ENCODE results near the gene ALPI.

ALPI gene

GRCh38 chr2:232477751-232478510 is 22.0 kb downstream of the ALPI start:
- Mint-ChIP-seq H3K4me3 (no peak overlapping the region), H3K36me3 (ENCODE audit: low read depth) (no peaks in the 10 kb centered on the region), H3K27me3 (peaks cover 15% of the 10 kb centered on the region), H3K9me3 (no peaks in the 10 kb centered on the region), H3K4me1 (ENCODE audit: low read depth) (no peaks in the 10 kb centered on the region), H3K27ac (no peak overlapping the region)
- intact Hi-C loops (cut with micrococcal nuclease): no loop called here

- intact Hi-C loops (cut with micrococcal nuclease): no loop called here
- Mint-ChIP-seq H3K4me3 (no peak overlapping the region), H3K27ac (no peak overlapping the region), H3K4me1 (ENCODE audit: low read depth) (no peaks in the 10 kb centered on the region), H3K9me3 (no peaks in the 10 kb centered on the region), H3K36me3 (ENCODE audit: low read depth) (no peaks in the 10 kb centered on the region), H3K27me3 (peaks cover 15% of the 10 kb centered on the region)
These were observed 22.8 kb downstream of the ALPI start for GRCh38 chr2:232478571-232479340.

GRCh38 chr2:232479341-232480200 is 23.6 kb downstream of the ALPI start:
- intact Hi-C loops (cut with micrococcal nuclease): no loop called here
- no peaks in the 10 kb centered on the region for H3K4me1 Mint-ChIP-seq (ENCODE audit: low read depth)

GRCh38 chr2:232480201-232481190 is 24.5 kb downstream of the ALPI start:
- Mint-ChIP-seq H3K4me1 (ENCODE audit: low read depth) (no peaks in the 10 kb centered on the region), H3K4me3 (no peak overlapping the region), H3K27ac (no peak overlapping the region), H3K9me3 (no peaks in the 10 kb centered on the region), H3K27me3 (peaks cover 22% of the 10 kb centered on the region), H3K36me3 (ENCODE audit: low read depth) (no peaks in the 10 kb centered on the region)
- intact Hi-C loops (cut with micrococcal nuclease): no loop called here

More at GRCh38 chr2:232479341-232480200, 23.6 kb downstream of the ALPI start:
- Mint-ChIP-seq H3K36me3 (ENCODE audit: low read depth) (no peaks in the 10 kb centered on the region), H3K4me3 (no peak overlapping the region), H3K27me3 (peaks cover 18% of the 10 kb centered on the region), H3K9me3 (no peaks in the 10 kb centered on the region), H3K27ac (no peak overlapping the region)

- no peaks in the 10 kb centered on the region for H3K4me1 Mint-ChIP-seq (ENCODE audit: low read depth)
- H3K9me3 Mint-ChIP-seq: no peaks in the 10 kb centered on the region
- H3K27ac Mint-ChIP-seq: no peak overlapping the region
- no peak overlapping the region for H3K4me3 Mint-ChIP-seq
- intact Hi-C loops (cut with micrococcal nuclease): no loop called here
- H3K36me3 Mint-ChIP-seq (ENCODE audit: low read depth): no peaks in the 10 kb centered on the region
- peaks cover 27% of the 10 kb centered on the region for H3K27me3 Mint-ChIP-seq
These were observed 25.6 kb downstream of the ALPI start for GRCh38 chr2:232481322-232482140.

- intact Hi-C loops (cut with micrococcal nuclease): no loop called here
- no peak overlapping the region for H3K27ac Mint-ChIP-seq
These were observed 26.6 kb downstream of the ALPI start for GRCh38 chr2:232482301-232483238.

GRCh38 chr2:232483311-232483922 is 27.5 kb downstream of the ALPI start:
- Mint-ChIP-seq H3K4me3 (no peak overlapping the region), H3K9me3 (no peaks in the 10 kb centered on the region), H3K27ac (no peak overlapping the region), H3K36me3 (ENCODE audit: low read depth) (no peaks in the 10 kb centered on the region), H3K27me3 (peaks cover 41% of the 10 kb centered on the region), H3K4me1 (ENCODE audit: low read depth) (no peaks in the 10 kb centered on the region)
- intact Hi-C loops (cut with micrococcal nuclease): no loop called here

More at GRCh38 chr2:232482301-232483238, 26.6 kb downstream of the ALPI start:
- H3K36me3 Mint-ChIP-seq (ENCODE audit: low read depth): no peaks in the 10 kb centered on the region
- peaks cover 34% of the 10 kb centered on the region for H3K27me3 Mint-ChIP-seq
- H3K9me3 Mint-ChIP-seq: no peaks in the 10 kb centered on the region
- H3K4me1 Mint-ChIP-seq (ENCODE audit: low read depth): no peaks in the 10 kb centered on the region
- no peak overlapping the region for H3K4me3 Mint-ChIP-seq

GRCh38 chr2:232483923-232484627 is 28.1 kb downstream of the ALPI start:
- Mint-ChIP-seq H3K9me3 (no peaks in the 10 kb centered on the region), H3K27me3 (peaks cover 48% of the 10 kb centered on the region)
- intact Hi-C loops (cut with micrococcal nuclease): no loop called here

GRCh38 chr2:232484628-232485347 is 28.8 kb downstream of the ALPI start:
- Mint-ChIP-seq H3K27ac (no peak overlapping the region), H3K27me3 (peaks cover 55% of the 10 kb centered on the region), H3K4me1 (ENCODE audit: low read depth) (no peaks in the 10 kb centered on the region), H3K4me3 (no peak overlapping the region), H3K36me3 (ENCODE audit: low read depth) (no peaks in the 10 kb centered on the region), H3K9me3 (no peaks in the 10 kb centered on the region)
- intact Hi-C loops (cut with micrococcal nuclease): no loop called here

More at GRCh38 chr2:232483923-232484627, 28.1 kb downstream of the ALPI start:
- H3K4me3 Mint-ChIP-seq: no peak overlapping the region
- no peaks in the 10 kb centered on the region for H3K36me3 Mint-ChIP-seq (ENCODE audit: low read depth)
- no peak overlapping the region for H3K27ac Mint-ChIP-seq
- H3K4me1 Mint-ChIP-seq (ENCODE audit: low read depth): no peaks in the 10 kb centered on the region

- intact Hi-C loops (cut with micrococcal nuclease): no loop called here
- Mint-ChIP-seq H3K9me3 (no peaks in the 10 kb centered on the region), H3K27me3 (peaks cover 60% of the 10 kb centered on the region), H3K4me1 (ENCODE audit: low read depth) (no peaks in the 10 kb centered on the region), H3K36me3 (ENCODE audit: low read depth) (no peaks in the 10 kb centered on the region), H3K27ac (no peak overlapping the region), H3K4me3 (no peak overlapping the region)
These were observed 29.4 kb downstream of the ALPI start for GRCh38 chr2:232485348-232485756.

Measured in dendritic cell treated with granulocyte-macrophage colony-stimulating factor and Interleukin-4, amounts not matched to agents 40 ng/mL and 50 ng/mL, for 4 days (primary cell).